OCI-LY1 (cell line): ENCODE measurements around the gene ABCC3.

Source experiments
- H2AFZ ChIP-seq: fragments of 200-600 bp; sonication (generic), shearing (Covaris generic); 2 replicates; pipeline ENCODE4 v1.6.0; 2014; ENCODE audit warnings: antibody characterized with exemption, mild to moderate bottlenecking, low read length
- H3F3A ChIP-seq: fragments of 200-600 bp; sonication (generic), shearing (Covaris generic); 2 replicates; pipeline ENCODE4 v1.6.0; 2014; ENCODE audit warnings: mild to moderate bottlenecking, antibody characterized with exemption, low read length, moderate library complexity; ENCODE audit not compliant: insufficient read depth
- H3K27ac ChIP-seq: fragments of 200-600 bp; sonication (generic); 2 replicates; pipeline ENCODE4 v1.5.1; 2014; ENCODE audit warnings: low read length, mixed run types, mild to moderate bottlenecking, low read depth; ENCODE audit not compliant: poor library complexity, severe bottlenecking
- H3K27me3 ChIP-seq: fragments of 200-600 bp; sonication (generic); 2 replicates; pipeline ENCODE4 v1.6.0; 2014; ENCODE audit warnings: antibody characterized with exemption, mild to moderate bottlenecking, low read length, moderate library complexity; ENCODE audit not compliant: insufficient read depth
- H3K36me3 ChIP-seq: fragments of 200-600 bp; sonication (generic); 2 replicates; pipeline ENCODE4 v1.6.1; 2014; ENCODE audit warnings: mild to moderate bottlenecking, antibody characterized with exemption, low read length, moderate library complexity, mixed read lengths; ENCODE audit not compliant: insufficient read depth
- H3K4me1 ChIP-seq: fragments of 200-600 bp; sonication (generic); 2 replicates; pipeline ENCODE4 v1.5.1; 2014; ENCODE audit warnings: mild to moderate bottlenecking, low read length, moderate library complexity; ENCODE audit not compliant: insufficient read depth, severe bottlenecking
- H3K4me2 ChIP-seq: fragments of 200-600 bp; sonication (generic), shearing (Covaris generic); 2 replicates; pipeline ENCODE4 v1.6.1; 2014; ENCODE audit warnings: low read length
- H3K4me3 ChIP-seq: fragments of 200-600 bp; sonication (generic); 2 replicates; pipeline ENCODE4 v1.5.1; 2014; ENCODE audit warnings: low read length, low read depth, mild to moderate bottlenecking, mixed read lengths; ENCODE audit not compliant: poor library complexity, severe bottlenecking
- H3K79me2 ChIP-seq: fragments of 200-600 bp; shearing (Covaris generic); 2 replicates; pipeline ENCODE4 v1.6.1; 2016; ENCODE audit warnings: mixed run types, low read length, mixed read lengths; ENCODE audit not compliant: insufficient read depth
- H3K9ac ChIP-seq: fragments of 200-600 bp; sonication (generic), shearing (Covaris generic); 2 replicates; pipeline ENCODE4 v1.6.1; 2014; ENCODE audit warnings: mild to moderate bottlenecking, low read length, mixed read lengths
- H3K9me2 ChIP-seq: fragments of 200-600 bp; sonication (generic), shearing (Covaris generic); 2 replicates; pipeline ENCODE4 v1.6.1; 2014; ENCODE audit warnings: low read depth, mild to moderate bottlenecking, low read length, mixed read lengths
- H3K9me3 ChIP-seq: fragments of 200-600 bp; shearing (Covaris generic); 2 replicates; pipeline ENCODE4 v1.6.1; 2014; ENCODE audit warnings: low read length, mixed read lengths
- H4K20me1 ChIP-seq: fragments of 200-600 bp; sonication (generic), shearing (Covaris generic); 2 replicates; pipeline ENCODE4 v1.6.0; 2016; ENCODE audit warnings: mild to moderate bottlenecking, low read length; ENCODE audit not compliant: insufficient read depth
- CTCF ChIP-seq: fragments of 200-600 bp; sonication (generic), shearing (Covaris generic); IDR thresholded peaks from 2 replicates; pipeline ENCODE4 v1.5.1; 2017; ENCODE audit warnings: mild to moderate bottlenecking, antibody characterized with exemption, low read length, moderate library complexity, mixed read lengths
- EZH2 ChIP-seq: fragments of 200-600 bp; sonication (generic), shearing (Covaris generic); IDR thresholded peaks from 2 replicates; pipeline ENCODE4 v1.8.0; 2017; ENCODE audit warnings: borderline replicate concordance, mixed run types, mild to moderate bottlenecking, antibody characterized with exemption, low read length, moderate library complexity, mixed read lengths

Gene ABCC3

GRCh38 chr17:50664788-50665458, 30.2 kb downstream of the ABCC3 start:
- no peak for TF ChIP-seq CTCF
- no peak for TF ChIP-seq EZH2
- no peak overlapping the region for H3K4me3 ChIP-seq
- H3K9ac ChIP-seq: no peak overlapping the region
- no peaks in the 10 kb centered on the region for H3K79me2 ChIP-seq
- no peaks in the 10 kb centered on the region for H3F3A ChIP-seq
- no peaks in the 10 kb centered on the region for H3K4me1 ChIP-seq
- 0 out of 2 replicates have a peak, but pooled peaks cover 4% of the 10 kb centered on the region for H3K27me3 ChIP-seq
- H3K9me2 ChIP-seq: no peaks in the 10 kb centered on the region
- no peaks in the 10 kb centered on the region for H4K20me1 ChIP-seq
- H2AFZ ChIP-seq: no peak overlapping the region
- no peaks in the 10 kb centered on the region for H3K36me3 ChIP-seq
- no peak overlapping the region for H3K4me2 ChIP-seq
- no peak overlapping the region for H3K27ac ChIP-seq
- H3K9me3 ChIP-seq: no peaks in the 10 kb centered on the region

GRCh38 chr17:50665838-50666237, 31.2 kb downstream of the ABCC3 start:
- no peaks in the 10 kb centered on the region for H3F3A ChIP-seq
- 0 out of 2 replicates have a peak, but pooled peaks cover 4% of the 10 kb centered on the region for H3K27me3 ChIP-seq
- H3K4me1 ChIP-seq: no peaks in the 10 kb centered on the region

GRCh38 chr17:50666316-50666715, 31.6 kb downstream of the ABCC3 start:
- H3F3A ChIP-seq: no peaks in the 10 kb centered on the region
- no peak overlapping the region for H3K4me3 ChIP-seq
- no peaks in the 10 kb centered on the region for H4K20me1 ChIP-seq
- H3K9ac ChIP-seq: no peak overlapping the region
- no peak overlapping the region for H3K27ac ChIP-seq
- TF ChIP-seq CTCF (no peak), EZH2 (no peak)
- H3K9me2 ChIP-seq: no peaks in the 10 kb centered on the region
- no peak overlapping the region for H3K4me2 ChIP-seq
- H3K4me1 ChIP-seq: no peaks in the 10 kb centered on the region
- no peaks in the 10 kb centered on the region for H3K79me2 ChIP-seq
- H2AFZ ChIP-seq: no peak overlapping the region
- H3K36me3 ChIP-seq: no peaks in the 10 kb centered on the region
- 0 out of 2 replicates have a peak, but pooled peaks cover 4% of the 10 kb centered on the region for H3K27me3 ChIP-seq
- H3K9me3 ChIP-seq: no peaks in the 10 kb centered on the region

More at GRCh38 chr17:50665838-50666237, 31.2 kb downstream of the ABCC3 start:
- H3K27ac ChIP-seq: no peak overlapping the region
- no peaks in the 10 kb centered on the region for H3K79me2 ChIP-seq
- no peak overlapping the region for H3K4me2 ChIP-seq
- no peaks in the 10 kb centered on the region for H3K36me3 ChIP-seq
- no peaks in the 10 kb centered on the region for H3K9me3 ChIP-seq
- H2AFZ ChIP-seq: no peak overlapping the region
- TF ChIP-seq EZH2 (no peak), CTCF (no peak)
- H4K20me1 ChIP-seq: no peaks in the 10 kb centered on the region
- no peaks in the 10 kb centered on the region for H3K9me2 ChIP-seq
- no peak overlapping the region for H3K9ac ChIP-seq
- no peak overlapping the region for H3K4me3 ChIP-seq
